ENCODE data around the gene KCTD10. TPM values are rescaled to one million over a fixed set of nuclear protein-coding genes. Genes with fewer than 3 reads are reported as not detected.

The KCTD10 gene
- total and polyA plus RNA-seq, 10 of the 15 experiments (the other 5 are each of a cell fraction or from before 2014, with no cell fraction given): 5.6 to 52.0 (median 34.2) TPM

DNA sequence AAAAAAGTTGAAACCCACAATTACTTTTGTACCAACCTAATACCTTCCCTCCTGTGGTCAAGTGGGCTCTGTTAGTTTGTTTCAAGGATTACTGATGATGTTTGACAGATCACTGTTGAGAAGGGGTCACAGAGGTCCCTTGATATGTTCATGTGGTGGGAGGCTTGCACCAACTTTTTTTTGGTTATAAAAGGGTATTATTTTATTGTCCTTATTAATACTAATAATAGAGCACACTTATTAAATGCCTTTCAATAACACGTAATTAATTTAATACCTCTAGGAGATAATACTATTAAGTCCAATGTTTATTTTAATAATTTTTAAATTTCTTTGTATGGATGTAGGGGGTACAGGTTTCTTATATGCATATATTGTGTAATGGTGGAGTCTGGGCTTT, 4.8 kb upstream of the KCTD10 start:
- no peaks in the 10 kb centered on the region for H3K9me3 ChIP-seq (replicated peaks; ENCODE audit: control insufficient read depth, insufficient read depth, low read length)
- no peak for ATAC-seq
- BruUV-seq (replicated peaks): no TSS peak
- intact Hi-C loops (cut with micrococcal nuclease; ENCODE audit: unreplicated experiment): no loop called here
- H2AFZ ChIP-seq (ENCODE audit: control insufficient read depth, low read depth, low read length): no peak overlapping the region
- H3K36me3 ChIP-seq (ENCODE audit: control insufficient read depth in 2 of 2, insufficient read depth in 2 of 2, low read length in 1 of 2): peaks cover 0 to 5% of the 10 kb centered on the region in 2 experiments; a peak in 3 of 4 replicates
- no peak overlapping the region for H3K27ac ChIP-seq (ENCODE audit: control insufficient read depth, insufficient read depth)
- no peaks in the 10 kb centered on the region for H4K20me1 ChIP-seq (ENCODE audit: control insufficient read depth, insufficient read depth)
- no peak overlapping the region for H3K9ac ChIP-seq (ENCODE audit: control insufficient read depth, insufficient read depth, low read length)
- in situ Hi-C loops (cut with MboI): no loop called here
- ChIA-PET CTCF (interaction anchor here (0.7 to 1.4 kb wide), 2 partner anchors 35 to 218 kb away, joined by 3 to 4 read pairs; no protein-coding TSS in a partner anchor), RAD21 (ENCODE audit: unreplicated experiment) (interaction anchor here (0.6 kb wide), 1 partner anchor 282 kb away, joined by 3 read pairs; no protein-coding TSS in a partner anchor), SMC1A (ENCODE audit: uncharacterized antibody, unreplicated experiment) (no interaction called here), POLR2A (no interaction called here)
- WGBS (ENCODE audit: insufficient coverage, insufficient replicate concordance, low lambda C conversion rate, missing lambda C conversion rate): 96% methylated on average over 1 of the region's 1 CpG
- H3K4me3 ChIP-seq: no peak overlapping the region
- DNase-seq (ENCODE audit: low read depth, low spot score): no peak
- H3K4me2 ChIP-seq (ENCODE audit: control insufficient read depth, insufficient read depth): no peak overlapping the region
- peaks cover 15% of the 10 kb centered on the region for H3K79me2 ChIP-seq (ENCODE audit: control insufficient read depth, insufficient read depth, low read length)
- H3K4me1 ChIP-seq (ENCODE audit: control insufficient read depth, insufficient read depth, low read length): no peaks in the 10 kb centered on the region
- no peak for FAIRE-seq
- no peak for TF ChIP-seq TCF12 (IDR thresholded peaks at IDR 0.05; ENCODE audit: low read depth, low read length)
- no peak for TF ChIP-seq NFYB (IDR thresholded peaks at IDR 0.05; ENCODE audit: insufficient read depth, low read depth, low read length)
- no peak for TF ChIP-seq RELB (IDR thresholded peaks at IDR 0.05; ENCODE audit: low read depth)
- no peak for TF ChIP-seq MXI1 (IDR thresholded peaks at IDR 0.05; ENCODE audit: low read depth, low read length)
- no peak for TF ChIP-seq BHLHE40 (IDR thresholded peaks at IDR 0.05; ENCODE audit: borderline replicate concordance in 1 of 2, low read depth in 2 of 2, low read length in 1 of 2)
- no peak for TF ChIP-seq CHD1 (IDR thresholded peaks at IDR 0.05; ENCODE audit: low read depth, low read length)
- no peak for TF ChIP-seq TBL1XR1 (IDR thresholded peaks at IDR 0.05; ENCODE audit: low read depth, low read length)
- no peak for TF ChIP-seq CREM (IDR thresholded peaks at IDR 0.05; ENCODE audit: low read depth)
- no peak for TF ChIP-seq WRNIP1 (IDR thresholded peaks at IDR 0.05; ENCODE audit: borderline replicate concordance, low read depth, low read length)
- TF ChIP-seq, protein P1, sequence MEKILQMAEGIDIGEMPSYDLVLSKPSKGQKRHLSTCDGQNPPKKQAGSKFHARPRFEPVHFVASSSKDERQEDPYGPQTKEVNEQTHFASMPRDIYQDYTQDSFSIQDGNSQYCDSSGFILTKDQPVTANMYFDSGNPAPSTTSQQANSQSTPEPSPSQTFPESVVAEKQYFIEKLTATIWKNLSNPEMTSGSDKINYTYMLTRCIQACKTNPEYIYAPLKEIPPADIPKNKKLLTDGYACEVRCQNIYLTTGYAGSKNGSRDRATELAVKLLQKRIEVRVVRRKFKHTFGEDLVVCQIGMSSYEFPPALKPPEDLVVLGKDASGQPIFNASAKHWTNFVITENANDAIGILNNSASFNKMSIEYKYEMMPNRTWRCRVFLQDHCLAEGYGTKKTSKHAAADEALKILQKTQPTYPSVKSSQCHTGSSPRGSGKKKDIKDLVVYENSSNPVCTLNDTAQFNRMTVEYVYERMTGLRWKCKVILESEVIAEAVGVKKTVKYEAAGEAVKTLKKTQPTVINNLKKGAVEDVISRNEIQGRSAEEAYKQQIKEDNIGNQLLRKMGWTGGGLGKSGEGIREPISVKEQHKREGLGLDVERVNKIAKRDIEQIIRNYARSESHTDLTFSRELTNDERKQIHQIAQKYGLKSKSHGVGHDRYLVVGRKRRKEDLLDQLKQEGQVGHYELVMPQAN (conservative IDR thresholded peaks at IDR 0.05): no peak
- no peak for TF ChIP-seq JUND (IDR thresholded peaks at IDR 0.05; ENCODE audit: low read depth, low read length)
- no peak for TF ChIP-seq E2F4 (IDR thresholded peaks at IDR 0.05; ENCODE audit: low read depth, low read length)
- no peak for TF ChIP-seq POLR2AphosphoS5 (IDR thresholded peaks at IDR 0.05; ENCODE audit: low read length)
- TF ChIP-seq BCLAF1 (IDR thresholded peaks at IDR 0.05): no peak
- H3K27me3 ChIP-seq (replicated peaks in 1 of 2; ENCODE audit: control insufficient read depth in 2 of 2, insufficient read depth in 2 of 2, low read length in 1 of 2): no peaks in the 10 kb centered on the region
